Measurements from ENCODE around the gene DMKN. TPM values are rescaled to one million over a fixed set of nuclear protein-coding genes. Genes with fewer than 3 reads are reported as not detected.

DMKN gene
- total and polyA plus RNA-seq, 2 of the 4 experiments (the other 2 are of a cell fraction): 0.36 to 2.4 TPM

GRCh38 chr19:35559781-35560180, 46.3 kb upstream of the DMKN start:
- no peak overlapping the region for H2AK9ac ChIP-seq (replicated peaks; ENCODE audit: low read depth, low read length, poor library complexity)
- in situ Hi-C loops (cut with MboI; ENCODE audit: low sequenced_read_pairs) (no loop called here), intact Hi-C loops (cut with micrococcal nuclease) (no loop called here), dilution Hi-C loops (cut with HindIII; ENCODE audit: low sequenced_read_pairs, unreplicated experiment) (no loop called here)
- no peak overlapping the region for H2AK5ac ChIP-seq (ENCODE audit: low read depth, low read length)
- no peak overlapping the region for H2AFZ ChIP-seq (replicated peaks; ENCODE audit: low read length, poor library complexity)
- H3K9me3 ChIP-seq (ENCODE audit: control insufficient read depth, insufficient read depth, low read length): no peaks in the 10 kb centered on the region
- H3K4me1 ChIP-seq (ENCODE audit: control insufficient read depth, insufficient read depth, low read length): no peaks in the 10 kb centered on the region
- no peak overlapping the region for H3K56ac ChIP-seq (ENCODE audit: extremely low read depth, insufficient read depth, low read length)
- no peak overlapping the region for H3K23ac ChIP-seq (ENCODE audit: low read depth, low read length)
- H3K36me3 ChIP-seq (ENCODE audit: control insufficient read depth, insufficient read depth, low read length): no peaks in the 10 kb centered on the region
- BruUV-seq (replicated peaks): no TSS peak
- ATAC-seq (ENCODE audit: low read depth): no peak
- no peak overlapping the region for H3K4me2 ChIP-seq (ENCODE audit: low read depth, low read length)
- H4K91ac ChIP-seq (ENCODE audit: insufficient read depth, low read depth, low read length): no peak overlapping the region
- H3K4ac ChIP-seq (ENCODE audit: low read depth, low read length): no peak overlapping the region
- no peak for TF ChIP-seq FOS (IDR thresholded peaks at IDR 0.05; ENCODE audit: low read depth, low read length)
- TF ChIP-seq BHLHE40 (IDR thresholded peaks at IDR 0.05; ENCODE audit: low read depth, low read length): no peak
- TF ChIP-seq ELK1 (IDR thresholded peaks at IDR 0.05; ENCODE audit: borderline replicate concordance, low read depth, low read length): no peak
- TF ChIP-seq POLR2A (IDR thresholded peaks at IDR 0.05; ENCODE audit: low read depth, low read length): no peak
- no peak for TF ChIP-seq CEBPB (IDR thresholded peaks at IDR 0.05; ENCODE audit: low read depth, low read length)
- TF ChIP-seq CHD1 (IDR thresholded peaks at IDR 0.05; ENCODE audit: low read depth, low read length): no peak
- no peak for TF ChIP-seq NFE2L2 (IDR thresholded peaks at IDR 0.05; ENCODE audit: low read depth, low read length)
- no peak for TF ChIP-seq CTCF (conservative IDR thresholded peaks at IDR 0.05; ENCODE audit: low read depth, low read length)
- no peak for TF ChIP-seq RFX5 (IDR thresholded peaks at IDR 0.05; ENCODE audit: low read depth, low read length)
- CTCF ChIA-PET: interaction anchor here (0.6 kb wide), 1 partner anchor 20 kb away, joined by 3 read pairs; no protein-coding TSS in a partner anchor
- no peak overlapping the region for H2BK5ac ChIP-seq (ENCODE audit: low read depth, low read length, poor library complexity, severe bottlenecking)
- no peak overlapping the region for H4K8ac ChIP-seq (ENCODE audit: low read depth in 2 of 2, low read length in 2 of 2)
- H3K79me1 ChIP-seq (ENCODE audit: low read depth in 1 of 2, low read length in 2 of 2): no peaks in the 10 kb centered on the region
- no peak for DNase-seq
- 0 out of 2 replicates have a peak, but pooled peaks cover 3% of the 10 kb centered on the region for H3K9me1 ChIP-seq (ENCODE audit: insufficient read depth, low read length)
- H3K4me3 ChIP-seq (ENCODE audit: insufficient read depth, low read depth, low read length): no peak overlapping the region
- no peak overlapping the region for H3K27ac ChIP-seq (ENCODE audit: insufficient read depth, low read length)
- H3K27me3 ChIP-seq (ENCODE audit: control insufficient read depth, insufficient read depth, low read length): peaks cover 48% of the 10 kb centered on the region
- POLR2A ChIA-PET (ENCODE audit: unreplicated experiment): no interaction called here
- 88% methylated on average over 21 of the region's 23 CpGs; no CpG with 5 or more reads in 1 of the 2 experiments for WGBS, 2 experiments (ENCODE audit: extremely low coverage in 2 of 2, insufficient read length in 1 of 2)
- H2BK15ac ChIP-seq (ENCODE audit: low read depth, low read length): no peak overlapping the region
- no peak overlapping the region for H3K14ac ChIP-seq (replicated peaks; ENCODE audit: low read depth, low read length)
- no peak overlapping the region for H2BK120ac ChIP-seq (ENCODE audit: low read depth, low read length)
- no peaks in the 10 kb centered on the region for H4K20me1 ChIP-seq (ENCODE audit: insufficient read depth, low read length)
- H3K9ac ChIP-seq (ENCODE audit: low read depth, low read length): no peak overlapping the region
- no peak overlapping the region for H2BK20ac ChIP-seq (ENCODE audit: low read depth, low read length)
- no peak overlapping the region for H4K5ac ChIP-seq (ENCODE audit: low read depth, low read length)
- H3K18ac ChIP-seq (ENCODE audit: low read depth, low read length): no peak overlapping the region

Measured in IMR-90 (cell line).